SKM-1 treated with dmso at 0.1 percent for 144 hours (cell line): ENCODE data around the gene TIAL1.
"Not testable (repeated sequence)": the region's sequence is repeated elsewhere in the genome, so short reads cannot be mapped to it uniquely, and the experiment has no call there.

ENCODE experiments used
- DNase-seq: peaks from one replicate; lab custom pipeline; 2025; ENCODE audit not compliant: unreplicated experiment; lab: John Stamatoyannopoulos, UW

The TIAL1 gene

GRCh38 chr10:119596537-119597404 lies at the start of gene TIAL1:
TIAL1 (minus strand) TSS chr10:119596964; CDS start chr10:119596465, 499 bp downstream.
- peak; percentile 100 for DNase-seq

GRCh38 chr10:119644994-119645393 lies 48.2 kb upstream of the TIAL1 start:
- no peak for DNase-seq

GRCh38 chr10:119644205-119644814 lies 47.5 kb upstream of the TIAL1 start:
- no peak for DNase-seq

- DNase-seq: no peak
These were observed 46.8 kb upstream of the TIAL1 start for GRCh38 chr10:119643306-119644204.

- no peak for DNase-seq
These were observed 45.9 kb upstream of the TIAL1 start for GRCh38 chr10:119642556-119643111.

GRCh38 chr10:119640875-119641526 lies 44.2 kb upstream of the TIAL1 start:
- DNase-seq: no peak

- no peak for DNase-seq
These were observed 43.6 kb upstream of the TIAL1 start for GRCh38 chr10:119640384-119640783.

- no peak for DNase-seq
These were observed 42.2 kb upstream of the TIAL1 start for GRCh38 chr10:119638982-119639381.

GRCh38 chr10:119637631-119638030 lies 40.9 kb upstream of the TIAL1 start:
- DNase-seq: no peak

- DNase-seq: peak; percentile 41
These were observed 37.4 kb upstream of the TIAL1 start for GRCh38 chr10:119634219-119634544.

- no peak for DNase-seq
These were observed 36.9 kb upstream of the TIAL1 start for GRCh38 chr10:119633538-119634218.

- DNase-seq: no peak
These were observed 33.5 kb upstream of the TIAL1 start for GRCh38 chr10:119630300-119630699.

GRCh38 chr10:119625570-119626280 lies 29.0 kb upstream of the TIAL1 start:
- DNase-seq: peak; percentile 8

GRCh38 chr10:119621078-119621384 lies 24.3 kb upstream of the TIAL1 start:
- DNase-seq: no peak

GRCh38 chr10:119620241-119621077 lies 23.7 kb upstream of the TIAL1 start:
- DNase-seq: no peak

- DNase-seq: not testable (repeated sequence)
These were observed 23.0 kb upstream of the TIAL1 start for GRCh38 chr10:119619811-119620210.

GRCh38 chr10:119619215-119619614 lies 22.5 kb upstream of the TIAL1 start:
- no peak for DNase-seq

- no peak for DNase-seq
These were observed 20.3 kb upstream of the TIAL1 start for GRCh38 chr10:119616882-119617570.
